Measurements from ENCODE around the gene AEN.

Gene AEN

DNA sequence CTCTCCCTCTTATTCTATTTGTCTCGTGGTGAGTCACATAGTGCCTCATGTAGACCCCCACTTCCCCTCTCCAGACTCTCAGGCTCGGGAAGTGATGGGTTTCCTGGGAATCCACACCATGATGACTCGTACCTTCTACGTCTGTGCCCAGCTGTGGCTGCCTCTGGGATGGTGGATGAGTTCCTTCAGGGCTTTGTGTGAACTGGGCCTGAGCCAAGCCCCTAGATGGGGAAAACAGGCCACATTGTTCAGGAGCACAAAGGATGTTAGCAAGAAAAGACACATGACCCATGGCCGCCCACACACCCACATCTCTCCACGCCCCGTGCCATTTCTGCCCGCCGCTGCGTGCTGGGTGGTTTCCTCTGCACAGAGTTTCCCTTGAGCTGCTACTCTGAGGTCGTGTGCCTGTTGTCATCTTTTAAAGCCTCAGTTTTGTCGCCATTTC is 28.2 kb downstream of the AEN start:
- Mint-ChIP-seq H3K36me3 (peaks cover 35% of the 10 kb centered on the region), H3K9me3 (no peaks in the 10 kb centered on the region), H3K4me1 (peaks cover 63% of the 10 kb centered on the region), H3K4me3 (peak overlapping the region; percentile 78), H3K27ac (peak overlapping the region; percentile 99)
- ATAC-seq (peak; percentile 94), DNase-seq (ENCODE audit: low spot score in 2 of 2) (peak; percentile 52 to 83)

DNA sequence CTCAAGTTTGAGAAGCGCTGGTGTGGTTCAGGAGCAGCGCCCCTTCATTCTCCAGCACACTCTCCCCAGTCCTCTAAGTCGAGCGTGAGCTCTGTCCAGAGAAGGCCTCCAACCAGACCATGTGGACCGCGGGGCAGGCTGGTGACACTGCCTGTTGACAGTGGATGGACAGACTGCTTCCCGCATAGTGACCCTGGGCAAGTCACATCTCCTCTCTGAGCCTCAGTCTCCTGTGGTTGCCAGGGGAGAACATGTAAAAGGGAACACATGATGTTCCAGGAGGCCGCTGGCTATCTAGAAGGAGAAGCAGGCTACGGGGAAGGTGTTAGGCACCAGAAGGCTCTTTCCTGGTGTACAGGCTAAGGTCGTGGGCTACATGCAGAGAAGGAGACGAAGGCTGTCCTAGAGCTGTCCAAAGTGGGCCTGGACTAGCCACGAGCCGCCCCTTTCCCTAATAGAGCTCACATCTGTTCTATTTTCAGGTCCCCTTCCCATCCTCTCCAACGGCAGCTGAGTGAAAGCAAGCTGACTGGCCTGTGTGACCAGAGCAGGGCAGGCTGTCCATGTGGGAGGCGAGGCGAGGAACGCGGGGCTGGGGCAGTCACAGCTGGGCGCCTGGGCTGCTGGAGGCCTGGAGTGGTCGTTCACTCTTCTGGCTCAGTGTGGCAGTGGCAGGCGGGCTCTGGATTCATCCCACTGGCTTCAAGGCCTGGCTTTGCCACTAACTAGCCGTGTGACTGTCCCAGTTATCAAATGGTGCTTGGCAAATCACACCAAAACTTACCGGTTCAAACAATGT is 28.8 kb downstream of the AEN start:
- H3K9me3 Mint-ChIP-seq, result no peaks in the 10 kb centered on the region
- H3K27ac Mint-ChIP-seq, result peak overlapping the region; percentile 99
- H3K4me3 Mint-ChIP-seq, result peak overlapping the region; percentile 78
- no peak for ATAC-seq
- H3K4me1 Mint-ChIP-seq, result peaks cover 64% of the 10 kb centered on the region
- DNase-seq (ENCODE audit: low spot score in 2 of 2), result no peak
- peaks cover 31% of the 10 kb centered on the region for H3K36me3 Mint-ChIP-seq

DNA sequence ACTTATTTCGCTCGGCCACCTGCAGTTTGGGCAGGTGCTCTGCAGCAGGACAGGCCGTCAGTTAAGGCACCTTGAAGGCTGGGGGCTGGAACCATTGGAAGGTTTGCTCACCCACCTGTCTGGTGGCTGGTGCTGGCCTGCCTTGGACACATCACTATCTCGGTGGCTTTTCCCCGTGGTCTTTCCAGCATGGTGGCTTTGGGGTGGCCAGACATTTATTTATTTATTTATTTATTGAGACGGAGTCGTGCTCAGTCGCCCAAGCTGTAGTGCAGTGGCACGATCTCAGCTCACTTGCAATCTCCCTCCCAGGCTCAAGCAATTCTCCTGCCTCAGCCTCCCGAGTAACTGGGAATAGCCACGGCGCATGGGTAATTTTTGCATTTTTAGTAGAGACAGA is 29.4 kb downstream of the AEN start:
- Mint-ChIP-seq H3K9me3 (no peaks in the 10 kb centered on the region), H3K36me3 (peaks cover 25% of the 10 kb centered on the region), H3K4me1 (peaks cover 64% of the 10 kb centered on the region), H3K4me3 (no peak overlapping the region), H3K27ac (peak overlapping the region; percentile 17)
- no peak for ATAC-seq
- DNase-seq (ENCODE audit: low spot score in 2 of 2), result peak in 1 of 2 donors; percentile 40

DNA sequence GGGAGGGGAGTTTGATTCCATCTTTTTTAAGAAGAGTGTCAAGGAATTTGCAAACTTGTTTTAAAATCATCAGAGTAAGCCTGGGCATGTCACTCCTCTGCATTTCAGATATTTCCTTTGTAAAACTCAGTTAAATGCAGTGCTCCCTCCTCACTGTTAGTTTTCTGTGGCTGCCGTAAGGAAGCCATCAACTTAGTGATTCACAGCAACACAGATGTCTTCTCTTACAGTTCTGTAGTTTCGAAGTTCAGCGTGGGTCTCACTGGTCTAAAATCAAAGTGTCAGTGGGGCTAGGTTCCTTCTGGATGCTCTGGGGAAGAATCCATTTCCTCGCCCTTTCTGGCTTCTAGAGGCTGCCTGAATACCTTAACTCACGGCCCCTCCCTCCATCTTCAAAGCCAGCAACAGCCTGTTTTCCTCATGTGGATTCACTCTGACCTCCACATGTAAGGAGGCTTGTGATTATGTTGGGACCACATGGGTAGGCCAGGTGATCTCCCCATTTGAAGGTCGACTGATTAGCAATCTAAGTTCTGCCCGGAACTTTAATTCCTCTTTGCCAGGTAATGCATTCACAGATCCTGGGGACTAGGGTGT is 30.1 kb downstream of the AEN start:
- peak in 1 of 2 donors; percentile 25 for DNase-seq (ENCODE audit: low spot score in 2 of 2)
- Mint-ChIP-seq H3K27ac (peak overlapping the region; percentile 17), H3K4me1 (peaks cover 62% of the 10 kb centered on the region), H3K36me3 (peaks cover 18% of the 10 kb centered on the region), H3K9me3 (no peaks in the 10 kb centered on the region), H3K4me3 (no peak overlapping the region)
- ATAC-seq, result no peak

DNA sequence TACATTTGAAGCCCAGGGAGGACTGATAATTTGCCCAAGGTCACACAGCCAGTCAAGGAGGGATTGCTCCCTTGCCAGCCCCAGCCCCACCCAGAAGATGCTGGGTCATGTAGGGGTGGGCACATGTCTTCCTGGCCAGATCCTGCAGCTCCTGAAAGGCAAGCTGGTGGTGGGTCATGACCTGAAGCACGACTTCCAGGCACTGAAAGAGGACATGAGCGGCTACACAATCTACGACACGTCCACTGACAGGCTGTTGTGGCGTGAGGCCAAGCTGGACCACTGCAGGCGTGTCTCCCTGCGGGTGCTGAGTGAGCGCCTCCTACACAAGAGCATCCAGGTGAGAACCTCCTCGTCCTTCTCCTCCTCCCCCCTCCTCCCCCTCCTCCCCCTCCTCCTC is 30.8 kb downstream of the AEN start:
- Mint-ChIP-seq H3K36me3 (peaks cover 17% of the 10 kb centered on the region), H3K9me3 (no peaks in the 10 kb centered on the region), H3K4me1 (peaks cover 54% of the 10 kb centered on the region), H3K4me3 (no peak overlapping the region), H3K27ac (no peak overlapping the region)
- ATAC-seq, result no peak
- DNase-seq (ENCODE audit: low spot score in 2 of 2), result peak in 1 of 2 donors; percentile 42

DNA sequence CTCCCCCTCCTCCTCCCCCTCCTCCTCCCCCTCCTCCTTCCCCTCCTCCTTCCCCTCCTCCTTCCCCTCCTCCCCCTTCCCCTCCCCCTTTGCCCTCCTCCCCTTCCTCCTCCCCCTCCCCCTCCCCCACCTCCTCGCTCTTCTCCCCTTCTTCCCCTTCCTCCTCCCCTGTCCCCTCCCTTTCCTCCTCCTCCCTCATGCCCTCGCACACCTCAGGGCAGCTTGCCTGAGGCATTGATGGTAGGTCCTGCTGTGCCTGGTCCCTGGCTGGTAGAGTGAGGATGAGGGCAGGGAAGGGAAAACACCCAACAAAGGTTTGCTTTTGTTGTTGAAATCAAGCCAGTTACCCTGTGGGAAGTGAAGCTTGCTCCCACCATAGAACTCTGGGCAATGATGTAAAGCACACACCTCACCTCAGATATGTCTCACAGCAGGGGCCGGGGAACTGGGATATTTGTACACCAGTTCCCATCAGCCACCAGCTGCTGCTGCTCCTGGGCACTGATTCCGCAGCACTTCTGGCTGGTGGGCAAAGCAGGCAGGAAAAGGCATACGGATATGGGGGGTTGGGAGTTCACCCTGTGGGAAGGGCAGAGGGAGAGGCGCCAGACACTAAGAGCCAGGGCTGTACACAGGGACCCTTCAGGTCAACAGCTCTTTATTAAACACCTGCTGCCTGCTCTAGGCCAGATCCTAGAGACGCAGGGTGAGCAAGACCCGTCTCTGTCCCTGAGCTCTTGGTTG is 31.5 kb downstream of the AEN start:
- Mint-ChIP-seq H3K27ac (peak overlapping the region; percentile 84), H3K4me3 (no peak overlapping the region), H3K36me3 (peaks cover 17% of the 10 kb centered on the region), H3K4me1 (peaks cover 53% of the 10 kb centered on the region), H3K9me3 (no peaks in the 10 kb centered on the region)
- DNase-seq (ENCODE audit: low spot score in 2 of 2) (no peak), ATAC-seq (no peak)

DNA sequence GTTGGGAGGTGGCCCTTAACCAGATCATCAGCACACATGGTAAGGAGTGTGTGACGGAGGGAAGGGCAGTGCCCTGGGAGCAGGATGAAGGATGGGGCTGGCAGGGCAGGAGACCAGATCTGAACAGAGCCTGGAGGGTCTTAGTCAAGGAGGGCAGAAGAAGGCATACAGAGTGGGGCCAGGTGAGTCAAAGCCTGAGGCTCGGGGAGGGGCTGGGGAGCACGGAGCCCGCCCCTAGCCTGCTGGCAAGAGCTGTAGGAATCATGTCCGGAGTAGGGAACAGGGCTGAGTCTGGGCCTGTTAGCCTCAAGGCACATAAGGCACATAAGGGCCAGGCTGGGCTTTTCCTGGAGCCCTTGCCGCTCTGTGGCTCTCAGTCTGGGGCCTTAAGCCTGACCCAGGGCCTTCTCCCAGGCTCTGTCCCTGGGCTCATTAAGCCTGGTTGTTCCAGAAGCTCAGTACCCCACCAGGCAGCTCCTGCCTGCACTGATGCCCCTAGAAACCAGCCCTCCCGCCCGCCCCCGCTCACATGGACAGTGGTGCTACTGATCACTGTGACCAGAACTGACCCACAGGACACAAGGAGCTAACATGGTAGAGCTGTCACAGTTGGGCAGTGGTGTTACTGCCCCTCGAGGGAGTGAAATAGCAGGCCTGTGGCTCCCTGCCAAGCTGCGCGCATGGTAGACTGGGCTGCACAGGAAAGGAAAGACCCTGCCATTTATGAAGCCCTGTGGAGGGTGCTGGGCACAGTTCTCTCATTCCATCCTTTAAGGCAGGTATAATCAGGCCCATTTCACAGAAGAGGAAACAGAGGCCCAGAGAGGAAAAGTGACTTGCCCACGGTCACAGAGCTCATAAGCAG is 32.3 kb downstream of the AEN start:
- DNase-seq (ENCODE audit: low spot score in 2 of 2), result no peak
- no peaks in the 10 kb centered on the region for H3K9me3 Mint-ChIP-seq
- peaks cover 17% of the 10 kb centered on the region for H3K36me3 Mint-ChIP-seq
- H3K4me1 Mint-ChIP-seq, result peaks cover 46% of the 10 kb centered on the region
- H3K27ac Mint-ChIP-seq, result peak overlapping the region; percentile 84
- no peak overlapping the region for H3K4me3 Mint-ChIP-seq
- no peak for ATAC-seq

DNA sequence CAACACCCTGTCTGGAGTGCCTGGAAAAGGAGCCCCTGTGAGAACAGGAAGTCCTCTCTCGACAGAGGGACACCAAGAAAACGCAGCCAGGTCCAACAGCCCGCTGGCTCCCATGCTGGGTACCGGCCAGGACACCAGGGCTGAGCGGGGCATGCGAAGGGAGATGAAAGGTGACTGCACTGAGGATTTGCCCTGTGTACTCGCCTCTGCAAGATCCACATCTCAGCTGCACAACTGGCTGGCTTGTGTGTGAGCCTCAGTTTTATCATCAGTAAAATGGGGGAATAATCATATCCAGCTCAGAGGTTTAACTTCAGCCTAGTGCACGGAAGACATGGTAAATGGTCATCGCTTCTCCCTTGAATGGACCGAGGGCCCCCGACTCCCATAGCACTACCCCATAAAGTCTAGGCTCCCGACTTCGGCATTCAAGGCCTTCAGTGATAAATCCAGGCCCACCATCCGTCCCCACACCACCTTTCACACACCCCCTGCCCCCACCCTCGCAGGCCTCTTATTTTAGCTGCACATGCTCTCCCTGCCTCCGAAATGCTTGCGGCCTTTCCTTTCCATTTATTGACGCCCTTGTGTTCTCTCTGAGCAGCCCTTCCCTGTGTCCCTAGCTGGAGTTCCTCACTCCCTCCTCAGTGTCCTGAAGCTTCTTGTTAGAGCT is 33.4 kb downstream of the AEN start:
- no peak for DNase-seq (ENCODE audit: low spot score in 2 of 2)
- Mint-ChIP-seq H3K27ac (peak overlapping the region; percentile 69), H3K4me1 (peaks cover 41% of the 10 kb centered on the region), H3K36me3 (peaks cover 9% of the 10 kb centered on the region), H3K9me3 (no peaks in the 10 kb centered on the region), H3K4me3 (no peak overlapping the region)
- ATAC-seq, result no peak

DNA sequence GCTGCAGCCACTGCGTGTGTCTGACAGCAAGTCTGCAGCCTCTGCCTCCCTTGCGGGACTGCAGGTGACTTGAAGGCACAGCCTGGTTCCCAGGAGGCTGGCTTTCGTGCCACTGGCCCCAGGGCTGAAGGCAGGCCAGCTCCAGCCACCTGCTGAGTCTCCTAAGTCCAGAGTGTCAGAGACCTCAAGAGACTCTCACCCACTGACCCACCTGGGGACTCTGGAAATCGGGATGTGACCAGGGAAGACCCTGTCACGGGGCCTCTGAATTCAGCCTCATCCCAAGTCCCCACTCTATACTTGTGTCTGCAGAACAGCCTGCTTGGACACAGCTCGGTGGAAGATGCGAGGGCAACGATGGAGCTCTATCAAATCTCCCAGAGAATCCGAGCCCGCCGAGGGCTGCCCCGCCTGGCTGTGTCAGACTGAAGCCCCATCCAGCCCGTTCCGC is 34.0 kb downstream of the AEN start:
- H3K36me3 Mint-ChIP-seq, result peaks cover 9% of the 10 kb centered on the region
- H3K27ac Mint-ChIP-seq, result peak overlapping the region; percentile 69
- ATAC-seq (no peak), DNase-seq (ENCODE audit: low spot score in 2 of 2) (peak in 1 of 2 donors; percentile 46)
- no peak overlapping the region for H3K4me3 Mint-ChIP-seq
- peaks cover 41% of the 10 kb centered on the region for H3K4me1 Mint-ChIP-seq
- no peaks in the 10 kb centered on the region for H3K9me3 Mint-ChIP-seq

DNA sequence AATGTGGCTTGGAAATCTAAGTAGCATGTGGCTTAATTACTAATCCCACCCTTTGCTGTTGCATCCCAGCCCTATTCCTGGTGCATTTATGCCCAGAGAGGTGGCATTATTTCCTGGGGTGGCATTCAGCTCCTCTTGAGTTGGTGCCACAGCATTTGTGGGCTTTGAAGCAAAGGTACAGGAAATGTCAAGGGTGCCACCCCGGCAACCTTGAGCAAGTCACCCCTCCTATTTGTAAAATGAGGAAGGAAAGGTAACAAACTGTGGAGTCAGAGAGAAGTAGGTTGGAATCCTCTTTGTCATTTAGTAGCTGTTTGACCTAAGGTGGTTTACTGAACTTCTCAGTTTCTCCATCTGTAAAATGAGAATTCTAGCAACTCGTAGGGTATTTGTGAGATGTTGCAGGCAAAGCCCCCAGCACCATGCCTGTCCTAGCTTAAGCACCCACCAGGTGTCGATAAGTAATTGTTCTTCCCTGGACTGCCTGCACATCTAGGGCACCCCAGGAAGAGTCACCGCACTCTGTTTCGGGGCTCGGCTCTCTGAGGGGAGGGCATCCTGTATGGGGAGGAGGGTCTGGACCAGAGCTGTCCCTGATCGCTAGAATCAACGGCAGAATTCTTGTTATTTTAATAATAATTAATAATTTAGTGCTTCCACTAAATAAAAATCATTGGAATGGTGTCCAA is 34.8 kb downstream of the AEN start:
- H3K27ac Mint-ChIP-seq, result peak overlapping the region; percentile 69
- H3K4me1 Mint-ChIP-seq, result peaks cover 46% of the 10 kb centered on the region

DNA sequence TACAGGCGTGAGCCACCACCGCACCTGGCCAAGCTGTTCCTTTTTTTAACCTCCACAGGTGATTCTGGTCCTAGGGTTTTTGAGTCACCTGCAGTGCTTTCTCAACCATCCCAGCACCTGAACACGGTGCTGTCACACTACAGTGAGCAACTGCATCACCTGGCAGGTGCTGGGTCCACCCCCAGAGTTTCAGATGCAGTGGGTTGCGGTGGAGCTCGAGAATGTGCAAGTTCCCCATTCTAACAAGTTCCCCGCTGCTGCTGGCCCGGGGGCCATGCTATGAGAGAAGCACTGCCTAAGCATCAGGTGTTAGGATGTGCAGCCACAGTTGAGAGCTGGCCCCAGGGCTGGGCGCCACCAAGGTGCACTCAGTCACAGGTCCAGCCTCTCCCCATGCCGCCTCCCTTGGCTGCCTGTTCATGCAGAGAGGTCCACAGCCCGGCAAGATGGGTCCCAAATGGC is 35.7 kb downstream of the AEN start:
- DNase-seq (ENCODE audit: low spot score in 2 of 2), result no peak
- Mint-ChIP-seq H3K9me3 (no peaks in the 10 kb centered on the region), H3K4me3 (no peak overlapping the region), H3K4me1 (peaks cover 46% of the 10 kb centered on the region), H3K27ac (no peak overlapping the region), H3K36me3 (peaks cover 9% of the 10 kb centered on the region)
- ATAC-seq, result no peak

More for the DNA sequence above, 34.8 kb downstream of the AEN start:
- Mint-ChIP-seq H3K4me3 (no peak overlapping the region), H3K9me3 (no peaks in the 10 kb centered on the region), H3K36me3 (peaks cover 9% of the 10 kb centered on the region)
- DNase-seq (ENCODE audit: low spot score in 2 of 2) (no peak), ATAC-seq (no peak)

DNA sequence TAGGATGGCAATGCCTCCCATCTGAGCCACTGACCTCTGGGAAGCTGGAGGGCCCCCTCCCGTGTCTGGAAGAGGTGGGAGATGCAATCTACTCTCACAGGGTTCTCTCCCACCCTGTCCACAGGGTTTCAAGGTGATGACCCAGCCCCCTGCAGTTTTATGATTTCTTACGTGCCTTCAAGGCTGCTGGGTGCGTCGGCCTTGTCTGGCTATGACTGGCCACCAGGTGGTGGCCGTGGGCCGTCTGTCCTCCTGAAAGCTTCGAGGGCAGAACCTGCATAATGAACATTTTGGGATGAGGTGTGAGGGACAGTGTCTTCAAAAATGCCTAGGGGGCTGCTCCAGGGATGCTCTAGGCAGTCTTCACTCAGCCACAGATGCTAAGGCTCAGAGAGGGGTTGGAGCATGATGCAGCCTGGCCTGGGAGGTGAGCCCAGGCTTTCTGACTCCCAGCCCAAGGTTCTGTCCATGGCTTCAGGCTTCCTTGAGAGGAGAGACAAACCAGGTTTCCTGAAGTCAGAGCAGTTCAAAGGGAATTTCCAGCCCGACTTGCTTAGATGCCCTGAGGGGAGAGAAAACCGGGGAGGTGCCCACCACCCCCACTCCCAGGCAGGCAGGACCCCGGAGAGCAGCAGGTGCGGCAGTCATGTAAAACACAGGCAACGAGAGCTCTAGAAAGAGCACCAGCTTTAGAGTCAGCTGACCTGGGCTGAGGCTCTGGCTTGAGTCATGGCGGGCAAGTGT is 36.4 kb downstream of the AEN start:
- Mint-ChIP-seq H3K4me1 (peaks cover 46% of the 10 kb centered on the region), H3K27ac (peak overlapping the region; percentile 29), H3K4me3 (no peak overlapping the region), H3K9me3 (no peaks in the 10 kb centered on the region), H3K36me3 (peaks cover 9% of the 10 kb centered on the region)
- DNase-seq (ENCODE audit: low spot score in 2 of 2) (peak in 1 of 2 donors; percentile 49), ATAC-seq (no peak)

Measured in stimulated activated effector memory CD8-positive, alpha-beta T cell treated with anti-CD3 and anti-CD28 coated beads, Interleukin-12 subunit alpha, Interleukin-12 subunit beta, amount 100 ng/mL, for 72 hours (primary cell).